Renal pelvis (tissue), 12 donors: ENCODE measurements around the gene FRG2C. TPM values are rescaled to one million over a fixed set of nuclear protein-coding genes. Genes with fewer than 3 reads are reported as not detected.
"Not testable (repeated sequence)": the region's sequence is repeated elsewhere in the genome, so short reads cannot be mapped to it uniquely, and the experiment has no call there.

ENCODE experiments used
- DNase-seq: peaks from one replicate; pipeline ENCODE4 v3.0.0-alpha.2; 2013
- long read RNA-seq, 16 experiments: transcript quantifications; one replicate each; lab custom pipeline, GENCODE V29; 2026
- polyA plus RNA-seq, 3 donors: library from polyadenylated mRNA; unstranded; fragments of 120-200 nt; gene quantifications; one replicate each; pipeline ENCODE4 v1.2.1, GENCODE V29; 2013; ENCODE audit not compliant: insufficient read length in 3 of 3

The FRG2C gene
- polyA plus RNA-seq: under 1 TPM in 1 of 3 donors, not detected in 2; 0.12 TPM
- long read RNA-seq, donor 1: 0 reads
- long read RNA-seq, donor 2: 0 reads
- long read RNA-seq, donor 3: 0 reads
- long read RNA-seq, donor 4: 0 reads
- long read RNA-seq, donor 5: 0 reads
- long read RNA-seq, donor 6: 0 reads
- long read RNA-seq, donor 7: 0 reads
- long read RNA-seq, donor 8: 0 reads
- long read RNA-seq, donor 9: 0 reads
- long read RNA-seq, donor 10: 0 reads
- long read RNA-seq, donor 11: 0 reads
- long read RNA-seq, donor 12: 0 reads
- long read RNA-seq, donor 13: 0 reads
- long read RNA-seq, donor 14: 0 reads
- long read RNA-seq, donor 15: 0 reads
- long read RNA-seq, donor 16: 0 reads

DNA sequence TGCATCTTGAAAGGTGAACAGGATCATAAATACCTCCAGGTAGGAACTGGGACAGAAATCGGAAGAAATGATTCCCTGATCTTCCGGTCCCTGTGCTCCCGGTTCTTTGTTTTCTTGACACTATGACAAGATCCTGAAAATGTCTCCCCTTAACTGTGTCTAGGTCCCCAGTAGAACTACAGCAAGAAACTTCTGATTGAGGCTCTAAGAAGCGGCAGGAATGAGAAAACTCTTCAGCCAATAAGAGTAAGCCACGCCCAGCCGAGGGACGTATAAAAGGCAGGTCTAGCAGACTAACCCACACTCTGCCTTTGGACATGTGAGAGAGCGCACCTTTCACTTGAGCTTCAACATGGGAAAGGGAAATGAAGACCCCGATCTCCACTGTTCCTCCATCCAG lies at the start of gene FRG2C:
FRG2C (plus strand) TSS at position 301 of the 400 bp plus-strand sequence; CDS start at position 353, 52 bp downstream.
- not testable (repeated sequence) for DNase-seq

DNA sequence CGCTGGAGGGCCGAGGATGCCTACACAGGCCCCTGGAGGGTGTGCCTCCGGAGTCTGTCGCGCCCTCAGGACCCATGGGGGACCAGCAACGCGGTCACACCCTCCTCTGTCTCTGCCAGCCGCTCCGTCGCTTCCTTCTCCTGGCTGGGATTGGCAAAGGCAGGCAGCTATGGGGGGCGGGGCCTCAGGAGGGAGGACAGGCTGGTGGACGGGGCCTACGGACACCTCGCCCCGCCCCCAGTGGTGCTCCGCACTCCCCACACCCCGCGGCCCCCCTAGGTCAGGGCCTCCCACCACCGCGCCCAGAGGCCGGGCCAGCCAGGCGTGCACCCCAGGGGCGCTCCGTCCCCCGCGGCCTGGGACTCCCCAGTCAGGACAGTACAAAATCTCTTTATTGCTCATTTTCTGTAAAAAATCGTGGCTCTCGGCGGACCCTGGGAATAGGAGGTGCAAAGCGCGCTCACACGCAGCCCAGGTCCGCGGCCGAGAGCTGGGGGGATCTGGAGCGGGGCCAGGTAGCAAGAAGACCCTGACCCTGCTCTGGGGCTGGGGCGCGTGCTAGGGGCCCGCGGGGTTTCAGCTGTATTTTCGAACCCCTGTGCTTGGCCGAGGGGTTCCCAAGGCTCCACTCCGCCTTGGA lies 45.3 kb upstream of the FRG2C start:
- peak; percentile 50 for DNase-seq

DNA sequence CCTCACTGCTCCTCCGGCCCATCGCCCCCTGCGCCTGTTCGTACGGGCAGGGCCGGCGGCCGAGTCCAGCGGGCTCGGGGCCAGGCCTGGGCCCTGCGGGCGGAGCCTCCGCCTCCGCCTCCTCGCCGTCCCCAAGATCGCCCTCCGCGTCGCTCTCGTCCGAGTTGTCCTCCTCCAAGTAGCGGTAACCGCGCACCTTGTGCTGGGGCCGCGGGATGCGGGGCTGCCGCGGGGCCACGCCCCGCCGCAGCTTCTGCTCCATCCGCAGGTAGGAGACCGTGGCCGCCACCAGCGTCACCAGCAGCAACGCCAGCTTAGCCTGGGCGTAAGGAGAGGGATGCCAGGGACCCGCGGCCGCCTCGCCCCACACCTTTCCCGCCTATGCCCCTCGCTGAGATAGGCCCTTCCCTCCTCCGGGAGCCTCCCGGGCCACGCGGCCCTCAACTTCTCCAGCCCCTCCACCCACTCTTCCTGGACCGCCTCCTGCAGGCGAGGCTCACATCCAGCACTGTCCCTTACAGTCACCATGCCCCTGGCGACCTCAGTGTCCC lies 44.6 kb upstream of the FRG2C start:
- not testable (repeated sequence) for DNase-seq

DNA sequence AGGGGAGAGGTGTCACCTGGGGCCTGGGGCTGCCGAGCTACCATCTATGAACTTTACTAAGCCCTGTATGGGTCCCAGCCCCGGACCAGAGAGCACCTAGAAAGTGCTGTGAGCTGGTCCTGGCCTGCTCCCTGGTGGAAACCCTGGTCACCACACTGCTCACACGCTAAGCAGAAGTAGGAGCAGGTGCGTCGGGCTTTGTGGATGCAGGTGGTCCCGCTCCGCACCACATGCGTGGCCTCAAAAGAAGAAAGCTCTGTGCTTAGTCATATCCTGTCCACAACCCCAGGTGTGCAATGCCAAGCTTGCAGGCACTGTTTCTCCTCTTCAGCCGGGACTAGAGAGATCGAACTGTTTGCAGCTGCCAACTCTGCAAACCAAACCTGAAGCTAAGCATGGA lies 42.4 kb upstream of the FRG2C start:
- DNase-seq: not testable (repeated sequence)

DNA sequence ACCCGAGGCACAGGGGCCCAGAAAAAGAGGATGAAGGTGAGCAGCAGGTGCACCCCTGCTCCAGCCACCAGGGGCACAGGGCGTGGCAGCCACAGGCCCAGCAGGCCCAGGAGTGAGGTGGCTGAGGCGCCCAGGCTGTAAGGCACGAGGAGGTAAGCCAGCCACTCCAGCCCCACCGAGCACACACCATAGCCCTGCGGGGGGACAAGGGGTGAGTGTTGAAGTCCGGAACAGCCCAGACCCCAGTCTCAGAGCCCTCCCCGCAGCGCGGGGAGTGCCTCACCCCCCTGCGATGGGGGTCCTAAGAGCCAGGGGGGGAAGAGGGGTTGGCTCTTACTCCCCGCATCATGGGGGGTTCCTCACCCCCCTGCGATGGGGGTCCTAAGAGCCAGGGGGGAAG lies 40.5 kb upstream of the FRG2C start:
- DNase-seq: not testable (repeated sequence)

DNA sequence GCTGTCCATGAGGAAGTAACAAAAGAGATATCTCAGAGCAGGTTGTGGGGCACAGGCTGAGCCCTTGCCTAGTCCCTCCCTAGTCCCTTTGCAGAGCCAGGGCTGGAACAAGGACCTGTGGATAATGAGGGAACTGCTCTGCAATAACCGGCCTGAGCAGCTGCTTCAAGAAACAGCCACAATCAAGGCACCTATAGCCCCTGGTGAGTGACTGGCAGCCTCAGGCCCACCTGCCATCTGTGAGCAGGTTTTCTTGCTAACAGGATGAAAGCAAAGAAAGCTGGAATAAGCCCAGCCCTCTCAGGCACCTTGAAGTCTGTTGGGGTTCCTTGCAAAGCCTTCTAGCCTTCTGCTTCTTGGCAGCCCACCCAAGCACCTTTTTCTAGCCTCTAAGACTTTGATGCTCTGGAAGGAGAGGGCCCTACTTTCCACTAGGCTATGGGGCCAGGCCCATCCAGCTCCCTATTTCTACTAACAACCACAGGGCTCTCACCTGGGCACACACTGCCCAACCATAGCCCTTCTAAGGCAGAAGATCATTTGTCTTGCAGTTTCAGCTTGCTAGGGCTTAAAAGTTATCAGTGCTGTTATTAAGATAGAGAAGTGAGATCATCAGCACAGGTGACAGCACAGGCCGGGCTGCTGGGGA lies 33.1 kb upstream of the FRG2C start:
- DNase-seq: not testable (repeated sequence)

DNA sequence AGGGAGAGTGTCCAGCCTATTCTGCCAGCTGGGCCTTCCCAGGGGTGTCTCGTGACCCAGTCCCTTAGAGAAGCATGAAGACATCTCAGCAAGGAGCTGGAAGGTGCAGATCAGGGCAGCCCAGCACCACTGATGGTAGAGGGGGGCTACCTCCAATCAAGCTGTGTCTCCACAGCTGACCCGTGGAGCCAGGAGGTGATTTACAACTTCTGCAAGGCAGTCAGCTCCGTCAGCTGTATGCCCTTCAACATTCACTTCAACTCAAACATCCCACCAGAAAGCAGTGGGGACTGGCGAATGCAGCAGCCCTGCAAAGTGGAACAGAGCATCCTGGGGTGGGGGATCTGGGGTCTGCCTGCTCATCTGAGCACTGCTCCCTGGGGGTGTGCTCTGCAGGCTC lies 32.6 kb upstream of the FRG2C start:
- no peak for DNase-seq

DNA sequence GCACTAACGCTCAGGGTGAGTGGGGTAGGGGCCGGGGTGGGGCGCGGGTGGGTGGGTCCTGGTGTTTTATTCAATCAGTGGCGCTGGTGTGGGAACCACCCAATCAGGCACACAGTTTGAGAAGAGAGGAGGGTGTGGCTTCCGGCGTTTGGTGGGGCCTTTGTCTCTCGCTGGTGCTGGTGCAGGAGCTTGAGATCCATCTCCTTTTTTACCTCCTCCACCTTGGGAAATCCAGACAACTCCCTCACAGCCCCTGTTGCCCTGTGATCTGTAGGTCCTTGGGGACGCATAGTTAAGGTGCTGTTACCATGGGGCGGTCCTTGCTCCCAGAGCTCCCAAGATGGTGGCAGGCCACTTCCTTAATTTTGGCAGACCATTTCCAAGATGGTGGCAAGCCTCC lies 25.2 kb upstream of the FRG2C start:
- DNase-seq: not testable (repeated sequence)

DNA sequence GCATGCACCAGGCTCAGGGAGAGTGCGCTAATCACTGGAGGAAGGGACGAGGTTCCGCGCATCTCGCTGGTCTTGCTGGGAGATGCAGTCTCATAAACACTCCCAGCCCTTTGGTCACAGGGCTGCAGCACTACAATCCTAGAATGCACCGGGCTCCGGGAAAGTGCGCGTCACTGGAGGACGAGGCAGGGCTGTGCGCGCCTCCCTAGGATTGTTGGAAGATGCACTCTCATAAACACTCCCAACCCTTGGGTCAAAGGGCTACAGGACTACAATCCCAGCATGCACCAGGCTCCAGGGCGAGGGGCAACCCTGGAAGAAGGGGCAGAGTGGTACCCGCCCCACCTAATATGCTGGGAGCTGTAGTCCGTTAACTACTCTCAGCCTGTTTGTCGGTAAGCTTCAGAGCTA lies 23.0 kb upstream of the FRG2C start:
- peak; percentile 83 for DNase-seq

DNA sequence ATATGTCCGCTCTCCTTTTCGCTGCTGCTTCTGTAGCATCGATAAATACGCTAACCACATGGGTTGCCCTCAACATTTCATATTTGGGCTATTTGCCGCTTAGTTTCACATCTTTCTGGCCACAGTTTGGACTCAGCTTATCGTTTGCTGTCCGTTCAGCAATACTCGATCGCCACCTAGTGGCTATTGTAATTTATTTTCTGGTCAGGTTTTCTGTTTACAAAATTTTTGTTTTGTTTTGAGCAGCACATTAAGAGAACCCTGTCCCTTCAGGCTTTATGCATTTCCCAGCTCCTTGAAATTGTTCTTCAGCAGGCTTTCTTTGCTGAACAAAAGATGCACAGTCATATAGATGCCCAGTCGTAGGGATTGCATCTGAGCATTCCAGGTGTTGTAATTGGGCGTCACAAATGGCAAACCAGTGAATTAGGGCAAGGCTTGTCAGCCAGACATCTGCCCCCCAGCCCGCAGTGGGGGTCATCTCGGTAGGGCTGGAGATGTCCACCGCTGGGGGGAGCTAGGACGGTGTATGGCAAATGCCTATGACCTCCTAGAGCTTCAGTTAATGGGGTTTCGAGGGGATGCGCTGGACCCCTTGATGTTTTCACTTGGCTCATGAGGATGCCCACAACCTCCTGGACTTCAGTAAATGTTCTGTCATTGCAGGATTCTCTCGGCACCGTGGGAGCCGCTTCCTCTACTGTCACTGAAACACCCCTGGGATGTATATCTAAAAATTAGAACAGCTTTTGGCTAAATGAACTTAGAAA lies 20.9 kb upstream of the FRG2C start:
- DNase-seq: peak; percentile 52

DNA sequence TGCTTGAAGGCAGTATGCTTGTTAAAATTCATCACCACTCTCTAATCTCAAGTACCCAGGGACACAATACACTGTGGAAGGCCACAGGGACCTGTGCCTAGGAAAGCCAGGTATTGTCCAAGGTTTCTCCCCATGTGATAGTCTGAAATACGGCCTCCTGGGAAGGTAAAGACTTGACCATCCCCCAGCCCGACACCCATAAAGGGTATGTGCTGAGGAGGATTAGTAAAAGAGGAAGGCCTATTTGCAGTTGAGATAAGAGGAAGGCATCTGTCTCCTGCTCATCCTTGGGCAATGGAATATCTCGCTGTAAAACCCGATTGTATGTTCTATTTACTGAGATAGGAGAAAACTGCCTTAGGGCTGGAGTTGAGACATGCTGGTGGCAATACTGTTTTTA lies 18.6 kb upstream of the FRG2C start:
- DNase-seq: not testable (repeated sequence)

DNA sequence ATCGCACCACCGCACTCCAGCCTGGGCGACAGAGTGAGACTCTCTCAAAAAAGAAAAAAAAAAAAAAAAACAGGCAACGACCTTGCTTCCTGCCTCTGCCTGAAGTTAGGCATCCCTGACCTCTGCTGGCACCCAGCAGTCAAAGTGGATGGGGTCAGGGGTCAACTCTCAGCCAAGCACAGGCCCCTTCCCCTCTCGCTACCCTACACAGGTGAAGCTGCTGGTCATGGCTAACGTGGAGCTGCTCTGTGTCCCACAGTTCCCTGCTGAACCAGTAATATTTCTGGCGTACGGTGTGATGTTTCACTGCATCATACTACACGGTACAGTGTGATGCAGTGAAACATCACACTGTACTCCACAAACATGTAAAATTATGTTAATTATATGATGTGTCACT lies 13.9 kb upstream of the FRG2C start:
- no peak for DNase-seq

DNA sequence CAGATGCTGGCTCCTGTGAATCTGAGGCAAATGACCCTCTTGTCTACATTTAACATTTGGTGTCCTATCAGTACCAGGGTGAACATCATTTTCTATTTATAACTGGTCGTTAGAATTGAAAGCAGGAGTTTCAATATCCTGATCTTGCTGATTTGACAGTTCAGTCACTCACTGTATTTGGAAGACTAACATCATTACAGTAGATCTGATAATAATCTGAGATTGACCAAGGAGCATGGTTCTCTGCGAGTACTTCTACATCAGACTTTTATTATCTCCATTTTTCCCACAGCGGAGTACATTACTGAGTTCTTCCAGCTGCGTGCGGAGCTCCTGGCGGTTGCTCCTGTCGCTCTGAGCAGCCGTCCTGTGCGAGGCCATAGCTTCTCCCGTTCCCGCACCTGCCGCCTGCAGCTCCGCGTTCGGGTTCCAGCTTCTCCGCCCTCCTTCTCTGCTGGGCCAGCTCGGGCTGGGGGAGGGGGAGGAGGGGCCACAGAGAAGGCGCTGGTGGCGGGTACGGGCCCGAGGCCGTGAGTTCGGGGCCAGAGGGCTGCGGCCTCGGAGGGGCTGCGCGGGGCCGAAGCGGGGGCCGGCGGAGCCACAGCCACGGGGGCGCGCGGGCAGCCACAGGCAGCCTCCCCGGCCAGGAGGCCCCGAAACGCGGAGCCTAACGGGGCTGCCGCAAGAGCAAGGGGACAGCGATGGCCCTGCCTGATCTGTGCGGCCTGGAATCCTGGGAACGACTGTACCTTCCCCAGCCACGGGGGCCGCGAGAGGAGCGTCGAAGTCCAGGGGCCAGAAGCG lies 8.8 kb upstream of the FRG2C start:
- not testable (repeated sequence) for DNase-seq

DNA sequence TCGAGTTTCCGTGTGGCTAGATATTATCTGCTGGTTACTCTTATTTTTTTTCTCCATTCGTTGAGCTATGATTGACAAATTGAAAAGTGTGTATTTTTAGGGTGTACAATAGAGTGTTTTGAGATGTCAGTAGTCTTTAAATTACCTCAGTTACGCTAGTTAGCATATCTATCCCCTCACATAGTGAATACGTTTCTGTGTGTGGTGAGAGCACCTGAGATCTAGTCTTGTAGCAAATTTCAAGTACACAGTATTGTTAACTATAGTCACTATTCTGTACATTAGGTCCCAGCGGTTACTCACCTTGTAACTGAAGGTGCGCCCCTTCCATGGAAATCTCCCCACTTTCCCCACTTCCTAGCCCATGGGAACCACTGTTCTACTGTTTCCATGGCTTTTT lies 8.2 kb upstream of the FRG2C start:
- DNase-seq: not testable (repeated sequence)

DNA sequence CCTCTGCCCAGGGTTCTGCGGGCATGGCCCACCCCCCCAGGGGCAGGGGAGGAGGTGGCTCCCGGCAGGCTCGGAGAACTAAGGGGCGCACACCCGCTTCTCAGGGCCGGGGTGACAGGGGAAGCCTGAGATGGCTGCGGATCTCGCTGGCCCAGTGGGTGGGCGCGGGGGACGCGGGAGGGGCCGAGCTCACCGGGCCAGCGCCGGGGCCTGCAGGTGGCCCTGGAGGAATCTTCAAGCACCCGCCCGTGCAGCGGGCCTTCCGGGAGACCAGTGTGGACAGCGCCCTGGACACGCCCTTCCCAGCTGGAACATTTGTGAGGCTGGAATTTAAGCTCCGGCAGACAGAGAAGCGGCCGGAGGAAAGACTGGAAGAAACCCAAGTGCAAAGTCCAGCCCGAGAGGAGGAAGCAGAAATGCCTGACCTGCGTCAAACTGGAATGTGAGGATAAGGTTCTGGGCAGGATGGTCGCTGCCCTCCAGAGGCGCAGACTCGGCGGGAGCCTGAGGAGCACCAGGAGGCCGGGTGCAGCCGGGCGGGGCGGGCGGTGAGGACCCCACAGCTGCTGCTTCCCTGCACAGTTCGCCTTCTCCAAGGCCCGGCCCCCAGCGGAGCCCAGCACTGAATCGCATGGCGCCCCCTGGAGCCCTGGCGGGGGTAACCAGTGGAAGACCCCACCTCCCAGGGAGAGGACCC lies 5.6 kb upstream of the FRG2C start:
- DNase-seq: not testable (repeated sequence)

DNA sequence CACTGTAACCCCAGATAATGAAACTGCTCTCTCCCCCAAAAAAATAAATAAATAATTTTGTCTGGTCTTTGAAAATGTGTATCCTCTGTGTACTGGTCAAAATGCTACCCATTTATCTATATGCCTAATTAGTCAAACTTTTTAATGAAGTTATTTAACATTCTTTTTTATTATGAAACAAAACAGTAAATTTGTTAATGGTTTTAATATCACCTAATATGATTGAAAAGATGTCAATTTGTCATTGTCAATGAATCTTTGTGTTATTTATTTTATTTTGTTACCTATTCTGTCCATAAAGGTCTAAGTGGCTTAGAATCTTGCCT lies 5.1 kb upstream of the FRG2C start:
- not testable (repeated sequence) for DNase-seq

DNA sequence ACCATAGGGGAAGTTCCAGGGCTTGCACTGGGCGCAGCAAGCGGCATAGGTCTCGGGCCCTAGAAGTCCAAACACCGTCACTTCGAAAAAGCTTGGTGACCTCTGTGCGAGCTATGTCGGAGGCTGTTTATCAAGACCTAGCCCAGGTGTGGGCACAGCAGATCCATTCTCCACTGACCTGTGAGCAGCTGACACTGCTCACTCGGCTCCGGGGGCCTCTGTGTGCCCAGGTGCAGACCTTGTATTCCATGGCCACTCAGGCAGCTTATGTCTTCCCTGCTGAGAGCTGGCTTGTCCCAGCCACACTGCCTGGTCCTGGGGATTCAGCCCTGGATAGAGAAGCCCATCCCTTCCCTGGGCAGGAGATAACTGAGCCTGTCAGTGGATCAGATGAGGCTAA lies 1.5 kb downstream of the FRG2C start:
- not testable (repeated sequence) for DNase-seq

DNA sequence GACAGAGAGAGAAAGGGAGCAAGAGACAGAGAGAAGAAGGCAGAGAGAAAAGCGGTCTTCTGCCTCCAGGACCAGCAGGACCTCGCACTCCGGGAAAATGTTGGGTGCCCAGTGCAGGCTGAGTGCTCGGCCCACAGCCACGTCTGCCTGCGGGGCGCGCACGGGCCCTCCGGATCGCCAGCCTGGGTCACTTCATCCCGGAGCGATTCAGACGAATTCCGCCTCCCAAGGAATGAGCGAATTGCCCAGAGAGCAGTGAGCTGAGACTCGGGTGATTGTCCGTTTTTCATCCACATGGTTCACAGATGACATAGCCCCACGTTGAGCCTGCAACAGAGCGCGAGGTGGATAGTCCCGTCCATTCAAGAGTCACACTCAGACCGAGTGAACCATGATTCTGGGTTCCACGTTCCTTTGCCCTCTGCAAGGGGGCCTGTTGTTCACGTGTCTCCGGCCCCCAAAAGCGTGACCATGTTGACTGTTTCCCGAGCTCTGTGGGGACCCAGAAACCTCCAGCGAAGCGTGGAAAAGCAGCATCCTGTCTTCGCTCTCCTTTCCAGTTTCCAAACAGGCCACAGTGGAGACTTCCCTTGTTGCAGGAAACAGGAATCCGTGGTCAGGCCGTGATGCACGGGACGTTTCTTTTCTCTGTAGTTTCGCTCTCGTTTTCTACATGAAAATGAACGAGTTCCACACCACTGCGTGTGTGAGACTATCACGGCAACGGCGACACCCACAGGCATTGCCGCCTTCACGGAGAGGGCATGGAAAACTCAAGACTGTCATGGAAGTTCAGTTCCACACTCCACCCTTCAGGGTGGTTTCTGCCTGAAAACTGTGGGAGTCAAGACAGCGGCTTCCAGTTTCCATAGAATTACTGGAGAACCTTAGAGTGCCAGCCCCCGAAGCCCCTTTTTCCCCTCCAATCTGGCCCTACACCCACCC lies 3.9 kb downstream of the FRG2C start:
- not testable (repeated sequence) for DNase-seq

DNA sequence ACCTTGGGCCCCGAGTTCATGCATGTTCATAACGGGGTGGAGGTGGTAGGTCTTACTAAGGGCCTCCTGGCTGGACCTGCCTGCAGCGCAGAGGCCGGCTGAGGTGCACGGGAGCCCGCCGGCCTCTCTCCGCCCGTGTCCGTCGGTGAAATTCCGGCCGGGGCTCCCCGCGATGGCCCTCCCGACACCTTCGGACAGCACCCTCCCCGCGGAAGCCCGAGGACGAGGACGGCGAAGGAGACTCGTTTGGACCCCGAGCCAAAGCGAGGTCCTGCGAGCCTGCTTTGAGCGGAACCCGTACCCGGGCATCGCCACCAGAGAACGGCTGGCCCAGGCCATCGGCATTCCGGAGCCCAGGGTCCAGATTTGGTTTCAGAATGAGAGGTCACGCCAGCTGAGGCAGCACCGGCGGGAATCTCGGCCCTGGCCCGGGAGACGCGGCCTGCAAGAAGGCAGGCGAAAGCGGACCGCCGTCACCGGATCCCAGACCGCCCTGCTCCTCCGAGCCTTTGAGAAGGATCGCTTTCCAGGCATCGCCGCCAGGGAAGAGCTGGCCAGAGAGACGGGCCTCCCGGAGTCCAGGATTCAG lies 4.7 kb downstream of the FRG2C start:
- not testable (repeated sequence) for DNase-seq
